Ecto neural progenitor cell (in vitro differentiated cells): Measurements from ENCODE around the gene SOX5.
"Not testable (repeated sequence)": the region's sequence is repeated elsewhere in the genome, so short reads cannot be mapped to it uniquely, and the experiment has no call there.

Experiments used
- DNase-seq: peaks from one replicate; pipeline ENCODE4 v3.0.0-alpha.2; 2018; ENCODE audit warnings: low spot score

The SOX5 gene

GRCh38 chr12:23753628-23754365, 195.7 kb downstream of the SOX5 start:
- peak; percentile 46 for DNase-seq

GRCh38 chr12:23752245-23752644, 197.2 kb downstream of the SOX5 start:
- no peak for DNase-seq

GRCh38 chr12:23751641-23752040, 197.8 kb downstream of the SOX5 start:
- no peak for DNase-seq

- DNase-seq, result no peak
Observed at GRCh38 chr12:23750923-23751322, 198.5 kb downstream of the SOX5 start.

GRCh38 chr12:23744696-23745095, 204.8 kb downstream of the SOX5 start:
- DNase-seq, result no peak

GRCh38 chr12:23742574-23742973, 206.9 kb downstream of the SOX5 start:
- no peak for DNase-seq

- no peak for DNase-seq
Observed at GRCh38 chr12:23731493-23731892, 218.0 kb downstream of the SOX5 start.

GRCh38 chr12:23731035-23731434, 218.4 kb downstream of the SOX5 start:
- DNase-seq, result no peak

- DNase-seq, result no peak
Observed at GRCh38 chr12:23729359-23729758, 220.1 kb downstream of the SOX5 start.

- DNase-seq, result no peak
Observed at GRCh38 chr12:23726646-23727045, 222.8 kb downstream of the SOX5 start.

- DNase-seq, result no peak
Observed at GRCh38 chr12:23722655-23723054, 226.8 kb downstream of the SOX5 start.

GRCh38 chr12:23721268-23721667, 228.2 kb downstream of the SOX5 start:
- DNase-seq, result no peak

GRCh38 chr12:23719493-23719892, 230.0 kb downstream of the SOX5 start:
- no peak for DNase-seq

- not testable (repeated sequence) for DNase-seq
Observed at GRCh38 chr12:23710361-23710760, 239.1 kb downstream of the SOX5 start.

GRCh38 chr12:23708185-23708837, 241.2 kb downstream of the SOX5 start:
- no peak for DNase-seq

GRCh38 chr12:23707270-23707669, 242.2 kb downstream of the SOX5 start:
- DNase-seq, result no peak

- DNase-seq, result no peak
Observed at GRCh38 chr12:23704992-23705943, 244.2 kb downstream of the SOX5 start.

- no peak for DNase-seq
Observed at GRCh38 chr12:23703051-23703450, 246.4 kb downstream of the SOX5 start.

GRCh38 chr12:23699031-23699430, 250.4 kb downstream of the SOX5 start:
- DNase-seq, result no peak

- no peak for DNase-seq
Observed at GRCh38 chr12:23694920-23695319, 254.6 kb downstream of the SOX5 start.

GRCh38 chr12:23694307-23694706, 255.2 kb downstream of the SOX5 start:
- DNase-seq, result no peak

GRCh38 chr12:23687947-23688346, 261.5 kb downstream of the SOX5 start:
- no peak for DNase-seq

- DNase-seq, result no peak
Observed at GRCh38 chr12:23686095-23686494, 263.4 kb downstream of the SOX5 start.
